ENCODE results near the gene TMBIM1.
"Not testable (repeated sequence)": the region's sequence is repeated elsewhere in the genome, so short reads cannot be mapped to it uniquely, and the experiment has no call there.

TMBIM1 gene

GRCh38 chr2:218290316-218291261 lies 1.7 kb downstream of the TMBIM1 start:
- DNase-seq = no peak

DNA sequence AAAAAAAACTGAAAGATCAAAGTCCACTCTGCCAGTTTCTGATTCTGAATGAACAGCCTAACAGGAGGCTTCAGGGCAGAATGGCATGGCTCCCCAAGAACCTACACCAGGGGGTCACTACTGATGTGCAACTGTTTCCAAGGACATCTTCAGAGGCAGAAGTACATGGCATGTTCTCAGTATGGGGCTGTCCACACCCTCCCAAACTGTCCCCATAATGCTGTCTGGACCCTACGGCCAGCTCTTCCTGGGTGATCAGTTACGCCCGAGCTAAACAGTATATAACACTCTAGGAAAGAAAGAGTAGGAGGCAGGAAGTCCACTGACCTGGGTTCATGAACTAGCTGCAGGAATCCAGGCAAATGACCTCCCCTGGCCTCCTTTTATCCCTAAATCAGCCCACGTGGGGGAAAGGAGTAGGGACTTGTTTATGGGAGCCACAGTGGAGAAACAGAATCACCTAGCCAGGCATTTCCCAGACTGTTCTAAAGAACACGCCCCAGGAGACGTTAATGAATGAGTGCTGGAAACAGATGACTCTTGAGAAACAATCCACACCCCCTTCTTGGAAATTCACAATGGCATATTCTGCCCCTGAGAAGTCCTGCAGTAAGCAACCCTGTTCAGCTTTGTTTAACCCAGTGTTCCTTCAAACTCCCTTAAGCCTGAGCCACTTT lies 2.5 kb downstream of the TMBIM1 start:
- DNase-seq = no peak

DNA sequence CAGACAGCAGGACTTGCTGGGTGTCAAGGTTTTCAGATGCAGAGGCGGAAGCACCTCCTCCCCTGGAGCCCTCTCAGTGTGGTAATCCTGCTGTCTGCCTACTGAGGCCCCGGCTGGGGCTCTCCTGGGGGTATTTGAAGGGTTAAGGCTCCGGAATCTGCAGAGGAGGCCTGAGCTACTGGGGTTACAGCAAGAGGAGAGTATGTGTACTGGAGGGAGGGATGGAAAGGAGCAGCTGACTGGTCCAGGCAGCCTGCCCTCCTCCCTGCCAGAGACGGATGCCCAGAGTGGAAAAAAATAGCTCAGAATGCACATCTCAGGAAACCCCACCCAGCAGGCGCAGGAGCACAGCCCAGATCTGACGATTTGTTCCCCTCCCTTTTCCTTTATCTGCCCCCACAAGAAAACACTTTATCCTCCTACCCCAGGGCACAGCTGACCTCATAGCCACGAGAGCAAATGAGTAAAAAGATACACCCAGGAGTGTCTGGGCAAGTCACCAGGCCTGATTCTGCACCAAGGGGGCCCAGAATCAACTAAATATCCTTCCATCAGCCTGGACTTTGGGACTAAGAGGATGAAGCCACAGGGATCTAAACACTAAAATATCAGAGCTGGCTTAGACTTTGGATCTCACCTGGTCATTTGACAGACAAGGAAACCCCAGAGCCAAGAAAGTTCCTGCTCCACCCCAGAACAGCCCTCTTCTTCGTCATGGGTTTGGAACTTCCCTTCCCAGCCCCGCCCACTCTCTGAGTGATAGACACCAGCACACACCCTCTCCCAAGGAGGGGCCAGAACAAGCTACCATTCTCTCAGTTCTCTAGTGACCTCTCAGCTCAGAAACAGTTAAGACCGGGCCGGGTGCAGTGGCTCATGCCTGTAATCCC lies 5.5 kb downstream of the TMBIM1 start:
- no peak for DNase-seq

- DNase-seq = no peak
These were observed 6.7 kb downstream of the TMBIM1 start for GRCh38 chr2:218285604-218286003.

DNA sequence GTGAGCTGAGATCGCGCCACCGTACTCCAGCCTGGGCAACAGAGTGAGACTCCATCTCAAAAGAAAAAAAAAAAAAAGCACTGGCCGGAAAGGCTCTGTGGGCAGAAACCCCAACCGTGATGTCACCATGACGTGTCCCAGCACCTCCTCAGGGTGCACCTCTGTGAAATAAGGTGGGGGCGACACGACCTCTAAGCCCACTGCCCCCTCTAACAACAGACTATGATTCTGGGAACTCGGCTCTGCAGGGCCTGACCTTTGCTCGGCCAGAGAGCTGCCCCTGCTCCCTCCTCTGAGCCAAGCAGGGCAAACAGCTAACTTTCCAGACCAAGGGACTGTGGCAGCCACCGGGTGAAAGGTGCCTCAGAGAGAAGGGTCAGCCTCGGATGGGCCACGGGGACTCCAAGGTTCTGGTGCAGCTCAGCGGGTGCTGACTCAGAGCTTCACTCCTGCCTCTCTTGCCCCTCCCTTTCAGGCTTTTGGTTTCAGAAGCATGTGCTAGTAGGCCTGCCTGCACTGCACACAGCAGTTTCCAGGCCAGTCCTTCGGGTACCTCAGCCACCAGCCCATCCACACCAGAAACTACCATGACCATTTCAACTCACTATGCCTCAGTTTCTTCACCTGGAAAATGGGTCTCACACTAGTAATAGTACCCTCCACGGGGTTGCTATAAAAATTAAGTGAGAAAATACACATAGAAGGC lies 8.0 kb downstream of the TMBIM1 start:
- no peak for DNase-seq

- DNase-seq = no peak
These were observed 9.9 kb downstream of the TMBIM1 start for GRCh38 chr2:218282173-218282991.

DNA sequence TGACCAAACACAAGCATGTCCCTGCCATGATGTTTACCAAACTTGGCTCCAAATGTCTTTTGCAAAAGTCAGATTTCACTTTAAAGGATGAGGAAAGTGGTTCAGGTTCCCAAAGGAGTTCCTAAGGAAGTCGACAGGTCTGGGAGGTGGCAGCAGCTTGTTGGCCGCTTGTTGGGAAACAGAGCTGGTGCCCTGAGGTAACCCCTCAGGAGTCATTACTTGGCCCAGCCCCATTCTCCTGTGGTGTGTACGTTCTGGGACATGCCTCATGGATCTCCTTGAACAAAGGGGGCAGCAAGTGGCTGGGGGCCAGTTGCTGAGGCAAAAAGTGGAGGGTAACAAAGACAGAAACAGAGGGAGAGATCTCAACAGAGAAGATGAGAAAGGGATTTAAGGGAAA lies 10.9 kb downstream of the TMBIM1 start:
- no peak for DNase-seq

DNA sequence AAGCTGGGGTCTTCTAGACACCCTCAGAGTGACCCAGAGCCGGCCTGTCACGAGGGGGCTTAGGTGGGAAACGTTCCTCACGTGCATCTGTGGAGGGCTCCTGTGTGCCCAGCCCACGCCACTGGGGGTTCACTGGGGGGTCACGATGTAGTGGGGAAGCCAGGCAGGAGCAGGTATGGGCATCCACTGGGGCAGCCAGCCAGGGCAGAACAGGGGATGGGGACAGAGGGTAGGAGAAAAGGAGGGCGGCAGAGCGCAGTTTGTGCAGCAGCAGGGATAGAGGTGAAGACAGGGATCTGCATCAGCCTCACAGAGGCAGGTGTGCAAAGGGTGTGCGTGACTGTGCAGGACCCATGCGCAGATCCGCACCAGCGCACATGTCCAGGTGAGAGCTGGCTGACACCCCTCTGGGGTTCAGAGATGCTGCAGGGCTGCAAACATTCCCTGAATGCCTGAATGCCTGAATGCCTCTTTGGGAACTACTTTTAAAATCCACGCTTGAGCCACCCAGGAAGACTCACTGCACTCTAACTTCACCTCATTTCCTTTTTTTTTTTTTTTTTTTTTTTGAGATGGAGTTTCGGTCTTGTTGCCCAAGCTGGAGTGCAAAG lies 11.9 kb downstream of the TMBIM1 start:
- no peak for DNase-seq

DNA sequence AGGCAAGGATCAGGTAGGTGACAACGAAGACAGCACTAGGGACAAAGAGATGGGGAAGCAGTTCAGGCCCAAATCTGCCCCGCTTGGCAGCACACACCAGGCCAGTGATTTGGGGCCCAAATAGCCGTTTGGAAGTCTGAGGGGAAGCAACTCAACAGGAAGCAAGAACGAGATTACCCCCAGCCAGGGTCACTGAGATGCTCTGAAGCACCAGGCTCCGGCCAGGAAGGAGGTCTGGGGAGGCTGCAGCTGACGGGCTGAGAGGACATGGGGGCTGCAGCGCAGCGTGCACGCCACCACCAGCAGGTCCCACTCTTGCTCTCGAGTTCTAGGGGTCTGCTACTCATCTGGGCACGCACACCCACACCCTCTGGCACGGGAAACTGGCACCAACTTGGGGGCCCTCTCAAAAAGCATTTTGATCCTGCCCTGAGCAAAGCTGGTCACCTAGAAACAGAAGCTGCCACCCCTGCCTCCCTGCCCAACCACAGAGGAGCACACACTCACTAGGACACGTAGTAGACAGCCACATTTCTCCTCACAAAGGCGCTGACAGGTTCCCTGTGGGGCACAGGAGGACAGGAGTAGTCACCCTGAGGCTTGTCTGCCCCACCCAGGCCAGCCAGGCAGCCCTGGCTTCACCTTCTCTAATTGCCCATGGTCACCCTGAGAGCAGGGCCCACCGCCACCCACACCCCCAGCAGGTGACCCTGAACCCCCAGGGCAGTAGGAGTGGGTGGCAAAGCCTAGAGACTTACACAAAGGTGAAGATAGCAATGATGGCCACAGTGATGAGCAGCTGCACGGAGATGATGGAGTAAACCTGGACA lies 13.6 kb downstream of the TMBIM1 start:
- DNase-seq = no peak

DNA sequence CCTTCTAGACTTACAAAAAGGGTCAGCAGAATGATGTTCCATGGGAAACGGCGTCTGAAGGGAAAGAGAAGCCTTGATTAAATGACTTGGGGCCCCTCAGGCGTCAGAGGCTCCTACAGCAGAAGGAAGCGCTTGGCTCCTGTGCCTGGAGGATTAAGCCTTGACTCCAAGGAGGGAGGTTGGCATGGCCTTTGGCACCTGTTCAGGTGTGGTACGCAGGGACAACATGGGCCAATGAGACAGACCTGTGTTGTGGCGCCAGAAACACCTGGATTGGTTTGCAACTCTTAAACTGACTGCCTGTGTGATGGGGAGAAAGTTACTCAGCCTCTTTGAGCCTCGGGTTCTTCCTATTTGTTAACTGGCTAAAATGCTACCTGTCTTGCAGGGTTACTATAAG lies 14.4 kb downstream of the TMBIM1 start:
- no peak for DNase-seq

DNA sequence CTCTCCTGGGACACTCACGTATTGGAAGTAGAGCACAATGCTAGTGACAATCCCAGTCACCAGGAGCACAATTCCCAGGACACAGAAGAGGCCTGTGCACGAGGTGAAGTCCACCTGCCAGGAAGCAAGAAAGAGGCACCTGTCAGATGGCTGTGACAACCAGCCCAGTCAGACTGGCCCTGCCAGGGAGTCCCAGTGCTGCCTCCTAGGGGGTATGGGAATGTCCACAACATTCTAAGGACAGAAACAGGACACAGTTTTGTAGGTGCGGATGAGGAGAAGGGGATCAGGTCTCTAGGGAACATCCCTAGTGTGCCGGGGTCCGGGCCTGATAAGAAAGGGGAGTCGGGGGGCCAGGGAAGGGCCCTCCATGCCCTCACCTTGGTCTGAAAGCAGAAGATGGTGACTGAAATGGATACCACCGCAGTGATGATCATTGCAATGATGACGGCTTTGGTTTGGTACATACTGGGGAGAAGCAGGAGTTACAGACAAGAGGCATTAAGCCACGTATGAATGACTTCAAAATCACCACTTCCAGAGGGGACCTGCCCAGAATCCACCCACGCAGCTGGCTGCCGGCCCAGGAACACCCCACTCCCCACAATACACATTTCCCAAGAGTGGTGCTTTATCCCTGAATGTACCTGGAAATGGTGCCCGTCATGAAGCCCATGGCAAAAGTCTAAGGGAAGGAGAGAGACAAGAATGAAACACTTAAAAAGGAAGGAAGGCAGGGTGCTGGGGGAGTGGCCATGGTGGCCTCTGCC lies 15.1 kb downstream of the TMBIM1 start:
- DNase-seq = no peak

DNA sequence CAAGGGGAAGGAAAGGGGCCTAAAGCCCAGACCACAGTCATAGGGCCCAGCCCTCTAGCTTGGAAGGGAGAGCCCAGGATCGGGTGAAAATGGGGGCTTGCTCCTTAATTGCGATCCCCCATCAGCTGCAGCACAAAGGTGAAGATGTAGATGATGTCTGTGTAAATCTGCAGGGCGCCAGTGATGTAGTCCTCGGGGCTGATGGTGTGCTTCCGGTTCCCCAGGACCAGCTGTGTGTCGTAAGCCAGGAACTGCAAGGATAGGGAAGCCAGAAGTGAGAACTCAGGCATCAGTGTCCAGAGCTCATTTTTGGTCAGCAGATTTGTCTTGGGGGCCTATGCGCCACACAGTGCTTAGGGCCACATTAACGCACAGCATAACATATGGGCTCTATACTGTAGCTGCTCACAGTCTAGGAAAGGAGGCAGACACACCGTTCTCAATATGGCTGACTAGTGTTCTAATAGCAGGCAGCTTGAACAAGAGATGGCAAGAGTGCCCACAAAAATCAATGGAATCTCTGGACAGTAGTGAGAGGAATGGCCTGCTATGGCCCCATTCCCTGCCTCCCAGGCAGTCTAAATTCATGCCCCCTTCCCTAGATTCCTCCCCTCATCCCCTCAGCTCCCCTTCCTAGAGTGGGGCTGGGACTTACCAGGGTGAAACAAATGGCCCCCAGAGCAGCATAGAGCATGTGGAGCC lies 16.8 kb downstream of the TMBIM1 start:
- DNase-seq = no peak

- no peak for DNase-seq
These were observed 17.7 kb downstream of the TMBIM1 start for GRCh38 chr2:218274586-218274985.

DNA sequence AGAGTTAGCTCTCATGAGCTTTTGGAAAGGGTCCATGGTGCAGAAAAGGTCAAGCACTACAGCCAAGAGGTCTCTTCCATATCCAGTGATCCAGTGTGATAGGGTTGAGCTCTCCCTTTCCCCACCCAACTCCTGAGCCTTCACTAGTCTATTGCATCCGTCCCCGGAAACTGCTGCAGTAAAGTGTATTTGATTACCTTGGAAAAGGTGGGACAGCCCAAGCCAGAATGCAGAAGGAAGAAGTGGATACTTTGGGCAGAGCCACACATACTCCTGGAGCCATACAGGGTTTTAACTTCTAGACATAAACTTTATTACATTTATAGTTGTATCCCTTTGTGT lies 18.4 kb downstream of the TMBIM1 start:
- no peak for DNase-seq

GRCh38 chr2:218273214-218273907 lies 18.9 kb downstream of the TMBIM1 start:
- not testable (repeated sequence) for DNase-seq

GRCh38 chr2:218272531-218273212 lies 19.6 kb downstream of the TMBIM1 start:
- DNase-seq = peak; percentile 92

DNA sequence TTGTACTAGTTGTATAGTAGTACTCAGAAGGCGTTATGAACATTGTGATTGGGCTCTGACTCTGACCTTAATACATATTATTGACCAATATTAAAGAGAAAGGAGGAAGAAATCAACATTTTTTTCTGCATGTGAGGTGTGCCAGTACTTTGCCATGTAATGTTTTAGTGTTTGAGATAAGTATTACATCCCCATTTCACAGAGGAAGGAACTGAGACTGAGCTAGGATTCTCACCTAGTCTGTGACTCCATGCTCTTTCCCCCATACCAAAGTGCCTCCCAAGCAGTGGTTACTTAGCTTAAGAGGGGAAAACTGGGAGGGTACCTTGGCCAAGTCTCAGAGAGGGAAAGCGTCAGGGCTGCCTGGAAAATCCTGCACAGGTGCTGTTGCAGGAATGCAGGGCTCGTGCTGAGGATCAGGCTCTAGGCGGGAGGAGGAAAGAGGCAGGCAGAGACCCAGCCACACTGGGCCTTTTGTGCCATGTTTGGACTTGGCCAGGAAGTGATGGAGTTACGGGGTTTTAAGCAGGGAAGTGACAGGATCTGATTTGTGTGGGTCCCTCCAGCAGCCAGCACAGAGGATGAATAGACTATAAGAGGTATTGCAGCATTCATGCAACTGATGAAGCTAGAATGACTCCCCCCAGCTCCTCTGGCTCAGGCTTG lies 20.3 kb downstream of the TMBIM1 start:
- DNase-seq = no peak
